ENCODE results near the gene CASD1.

Gene CASD1

GRCh38 chr7:94509264-94509886 lies at the start of gene CASD1:
CASD1 (plus strand) TSS chr7:94509809; CDS start chr7:94510085, 276 bp downstream.
- DNase-seq (ENCODE audit: low read depth in 2 of 2) = peak; percentile 35 to 43

DNA sequence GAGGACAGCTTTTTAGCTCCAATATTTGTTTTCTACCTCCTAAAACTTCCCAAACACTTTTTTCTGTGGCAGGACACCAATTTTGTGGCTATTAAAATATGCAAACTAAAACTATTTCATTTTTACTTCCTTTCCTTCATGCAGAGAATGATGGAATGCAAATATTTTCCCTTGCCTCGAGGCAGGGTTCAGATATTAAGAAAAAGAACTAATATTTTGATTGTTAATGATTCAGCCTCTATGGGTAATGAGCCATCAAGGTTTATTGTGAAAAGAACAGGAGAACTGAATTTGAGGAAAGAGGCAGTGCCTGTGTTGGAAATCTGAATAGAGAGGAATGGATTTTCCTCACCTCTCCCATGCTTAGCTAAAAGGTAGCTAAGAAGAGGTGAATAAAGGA lies 43.1 kb upstream of the CASD1 start:
- DNase-seq (ENCODE audit: low read depth in 2 of 2) = no peak

GRCh38 chr7:94471604-94472003 lies 38.0 kb upstream of the CASD1 start:
- DNase-seq (ENCODE audit: low read depth in 2 of 2) = no peak

- no peak for DNase-seq (ENCODE audit: low read depth in 2 of 2)
Measured at GRCh38 chr7:94472608-94473007, 37.0 kb upstream of the CASD1 start.

DNA sequence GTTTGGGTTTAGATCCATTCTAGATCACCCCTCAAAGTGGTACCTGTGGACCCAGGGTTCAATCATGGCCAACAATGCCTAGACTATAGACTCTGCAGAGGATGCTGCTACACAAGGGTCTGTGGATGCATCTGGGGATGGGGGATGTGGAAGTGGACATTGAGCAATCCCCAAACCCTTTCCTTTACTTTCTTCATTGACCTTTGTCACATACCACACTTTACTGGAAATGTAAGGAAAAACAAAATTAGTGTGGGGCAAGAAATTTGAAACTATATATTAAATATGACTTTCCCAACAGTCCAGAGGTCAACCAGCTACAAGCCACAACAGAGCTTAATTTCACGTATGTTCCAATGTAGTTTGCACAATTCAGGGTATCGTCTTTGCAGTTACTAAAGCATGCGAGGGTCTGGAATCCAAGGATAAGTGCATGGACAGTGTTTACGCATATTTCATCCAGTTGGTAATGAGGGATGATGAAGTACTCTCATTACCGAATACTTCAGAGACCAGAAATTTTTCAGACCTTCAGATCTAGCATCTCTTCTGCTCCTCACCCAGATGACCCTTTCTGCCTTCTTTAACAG lies 33.3 kb upstream of the CASD1 start:
- DNase-seq (ENCODE audit: low read depth in 2 of 2) = no peak

DNA sequence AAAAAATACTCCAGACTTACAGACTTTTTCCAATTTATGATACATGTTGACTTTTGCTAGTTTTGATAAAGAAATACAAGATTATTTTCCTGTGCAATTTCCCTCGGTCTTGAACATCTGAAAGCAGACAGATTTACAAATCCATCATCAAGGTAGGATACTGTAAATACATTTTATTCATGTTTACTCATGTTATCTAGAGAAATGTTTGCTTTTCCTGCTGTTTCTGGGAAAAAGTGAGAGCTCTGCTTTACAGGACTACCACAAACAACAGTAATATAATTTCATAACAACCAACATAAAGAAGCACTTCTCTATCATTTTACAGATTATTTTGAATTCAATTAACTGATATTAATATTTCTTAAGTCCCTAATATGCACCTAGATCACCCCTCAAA lies 31.7 kb upstream of the CASD1 start:
- no peak for DNase-seq (ENCODE audit: low read depth in 2 of 2)

DNA sequence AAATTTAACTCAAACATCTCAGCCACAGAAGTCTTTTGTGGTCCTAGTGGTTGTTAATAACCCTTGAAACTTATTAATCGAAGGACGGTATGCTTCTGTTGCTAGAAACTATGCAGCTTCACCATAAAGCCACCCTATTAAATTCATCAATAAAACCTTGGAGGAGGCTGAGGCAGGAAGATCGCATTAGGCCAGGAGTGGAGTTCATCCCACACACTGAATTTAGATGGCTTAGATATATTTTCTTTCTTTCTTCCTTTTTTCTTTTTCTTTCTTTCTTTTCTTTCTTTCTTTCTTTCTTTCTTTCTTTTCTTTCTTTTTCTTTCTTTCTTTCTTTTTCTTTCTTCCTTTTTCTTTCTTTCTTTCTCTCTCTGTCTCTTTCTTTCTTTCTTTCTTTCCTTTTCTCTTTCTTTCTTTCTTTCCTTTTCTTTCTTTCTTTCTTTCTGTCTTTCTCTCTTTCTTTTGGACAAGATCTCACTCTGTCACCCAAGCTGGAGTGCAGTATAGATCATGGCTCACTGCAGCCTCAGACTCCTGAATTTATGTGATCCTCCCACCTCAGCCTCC lies 30.9 kb upstream of the CASD1 start:
- no peak for DNase-seq (ENCODE audit: low read depth in 2 of 2)

DNA sequence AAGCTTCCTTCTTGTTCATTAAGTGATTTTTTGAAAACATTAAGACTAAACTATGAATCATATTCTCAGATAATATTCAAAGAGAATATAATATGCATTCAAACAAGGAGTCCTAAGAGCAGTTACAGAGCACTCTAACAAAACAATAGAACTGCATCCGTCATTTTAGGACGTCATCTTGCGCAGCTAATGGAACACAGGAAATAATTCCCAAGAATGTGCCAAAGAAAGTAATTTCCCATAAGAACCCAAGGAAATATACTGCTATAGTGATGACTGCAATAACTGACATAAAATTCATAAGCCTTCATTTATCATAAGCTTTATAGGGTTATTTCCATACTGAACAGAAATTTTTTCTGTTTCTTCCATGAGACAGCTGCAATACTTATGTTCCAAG lies 28.3 kb upstream of the CASD1 start:
- no peak for DNase-seq (ENCODE audit: low read depth in 2 of 2)

- no peak for DNase-seq (ENCODE audit: low read depth in 2 of 2)
Measured at GRCh38 chr7:94482796-94483195, 26.8 kb upstream of the CASD1 start.

GRCh38 chr7:94483843-94484242 lies 25.8 kb upstream of the CASD1 start:
- DNase-seq (ENCODE audit: low read depth in 2 of 2) = no peak

DNA sequence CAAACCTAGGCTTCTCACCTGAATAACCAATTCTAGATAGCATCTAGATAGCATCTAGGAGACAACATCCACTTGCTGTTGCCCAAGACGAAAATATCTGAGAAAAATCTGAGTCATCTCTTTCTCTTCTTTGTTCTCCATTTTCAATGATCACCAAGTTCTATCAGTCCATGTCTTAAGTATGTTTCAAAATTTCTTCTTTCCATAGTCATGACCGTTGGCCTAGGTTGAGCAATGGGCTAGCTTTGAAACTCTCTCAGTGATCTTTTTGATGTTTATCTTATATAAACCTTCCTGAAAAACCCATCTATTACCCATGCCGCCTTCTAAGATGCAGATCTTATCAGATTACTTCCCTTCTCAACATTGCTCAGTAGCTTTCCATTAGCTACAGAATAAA lies 23.4 kb upstream of the CASD1 start:
- no peak for DNase-seq (ENCODE audit: low read depth in 2 of 2)

DNA sequence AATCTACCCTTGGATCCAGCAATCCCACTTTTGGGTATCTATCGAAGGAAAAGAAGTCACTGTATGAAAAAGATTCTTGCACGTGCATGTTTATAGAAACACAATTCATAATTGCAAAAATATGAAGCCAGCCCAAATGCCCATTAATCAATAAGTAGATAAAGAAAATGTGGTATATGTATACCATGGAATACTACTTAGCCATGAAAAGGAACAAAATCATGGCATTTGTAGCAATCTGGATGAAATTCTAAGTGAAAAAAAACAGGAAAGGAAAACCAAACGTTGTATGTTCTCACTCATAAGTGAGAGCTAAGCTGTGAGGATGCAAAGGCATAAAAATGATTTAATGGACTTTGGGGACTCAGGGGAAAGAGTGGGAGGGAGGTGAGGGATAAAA lies 18.2 kb upstream of the CASD1 start:
- DNase-seq (ENCODE audit: low read depth in 2 of 2) = no peak

DNA sequence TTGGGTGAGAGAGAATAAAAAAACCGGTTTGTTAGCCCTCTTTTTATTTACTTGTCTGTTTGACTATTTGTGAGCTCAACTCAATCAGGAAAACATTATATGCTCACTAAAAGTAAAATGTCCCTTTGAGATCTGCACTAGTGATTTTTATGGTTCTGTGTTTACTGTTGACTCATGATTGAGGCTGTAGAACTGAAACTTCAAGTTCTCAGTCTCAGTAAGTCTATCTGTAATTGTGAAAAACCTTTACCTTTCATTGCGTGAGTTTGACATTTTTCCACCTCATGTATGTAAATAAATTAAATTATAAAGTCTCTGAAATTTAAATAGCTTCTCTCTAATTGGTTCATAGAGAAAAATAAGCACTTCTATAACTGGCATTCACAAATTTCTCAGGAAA lies 17.0 kb upstream of the CASD1 start:
- DNase-seq (ENCODE audit: low read depth in 2 of 2) = no peak

- DNase-seq (ENCODE audit: low read depth in 2 of 2) = no peak
Measured at GRCh38 chr7:94497874-94498670, 11.5 kb upstream of the CASD1 start.

DNA sequence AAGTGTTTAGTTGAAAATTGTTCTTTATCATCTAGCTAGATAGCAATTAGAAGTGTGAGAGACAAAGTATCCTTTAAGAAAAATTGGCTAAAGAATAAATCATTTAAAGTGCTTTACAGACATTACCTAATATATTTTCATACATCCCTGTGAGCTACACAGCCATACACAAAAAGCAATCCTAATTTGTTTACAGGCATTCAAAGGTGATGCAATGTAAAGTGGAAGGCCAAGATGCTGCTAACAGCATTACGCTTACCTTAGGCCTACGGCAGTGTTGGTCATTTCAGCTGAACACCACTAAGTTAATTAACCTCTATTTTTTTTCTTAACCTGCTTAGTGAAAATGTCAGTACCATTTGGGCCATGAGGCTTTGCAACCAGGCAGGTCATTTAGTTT lies 10.7 kb upstream of the CASD1 start:
- DNase-seq (ENCODE audit: low read depth in 2 of 2) = no peak

DNA sequence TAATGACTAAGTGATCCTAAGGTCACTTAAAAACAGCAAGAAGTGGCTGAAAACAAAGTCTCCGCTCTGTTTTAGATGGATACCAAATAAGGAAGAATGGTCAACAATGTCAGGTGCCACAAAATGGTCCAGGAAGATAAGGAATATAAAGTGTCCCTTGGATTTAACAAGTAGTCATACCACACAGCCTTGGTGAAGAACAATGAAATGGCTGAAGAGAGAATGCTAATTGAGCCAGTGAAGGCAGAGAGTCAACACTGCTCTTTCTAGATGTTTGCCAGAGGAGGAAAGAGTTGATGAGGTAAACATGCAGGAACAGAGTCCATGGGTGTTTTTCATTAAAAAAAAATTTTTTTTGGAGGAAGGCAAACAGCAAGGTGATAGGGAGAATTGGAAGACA lies 2.1 kb upstream of the CASD1 start:
- no peak for DNase-seq (ENCODE audit: low read depth in 2 of 2)

DNA sequence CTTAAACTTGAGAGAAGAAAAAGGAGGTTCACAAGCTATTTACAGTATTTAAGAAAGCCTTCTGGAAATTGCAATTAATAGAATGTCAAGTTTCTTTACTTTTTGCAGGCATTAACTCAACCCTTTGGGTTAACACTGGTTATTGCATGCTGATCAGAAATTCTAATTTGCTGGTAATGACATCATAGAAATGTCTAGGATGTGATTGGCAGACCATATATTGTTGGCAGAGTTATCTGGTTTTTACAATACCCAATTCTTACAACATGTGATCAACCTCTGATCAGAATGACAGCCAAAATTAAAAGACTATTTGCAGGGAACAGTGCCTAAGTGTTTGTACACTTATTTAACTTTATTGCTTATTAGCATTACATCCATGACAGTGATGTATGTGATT lies 1.6 kb upstream of the CASD1 start:
- DNase-seq (ENCODE audit: low read depth in 2 of 2) = no peak

- peak; percentile 40 to 58 for DNase-seq (ENCODE audit: low read depth in 2 of 2)
Measured at GRCh38 chr7:94509887-94510581, 425 bp downstream of the CASD1 start.

DNA sequence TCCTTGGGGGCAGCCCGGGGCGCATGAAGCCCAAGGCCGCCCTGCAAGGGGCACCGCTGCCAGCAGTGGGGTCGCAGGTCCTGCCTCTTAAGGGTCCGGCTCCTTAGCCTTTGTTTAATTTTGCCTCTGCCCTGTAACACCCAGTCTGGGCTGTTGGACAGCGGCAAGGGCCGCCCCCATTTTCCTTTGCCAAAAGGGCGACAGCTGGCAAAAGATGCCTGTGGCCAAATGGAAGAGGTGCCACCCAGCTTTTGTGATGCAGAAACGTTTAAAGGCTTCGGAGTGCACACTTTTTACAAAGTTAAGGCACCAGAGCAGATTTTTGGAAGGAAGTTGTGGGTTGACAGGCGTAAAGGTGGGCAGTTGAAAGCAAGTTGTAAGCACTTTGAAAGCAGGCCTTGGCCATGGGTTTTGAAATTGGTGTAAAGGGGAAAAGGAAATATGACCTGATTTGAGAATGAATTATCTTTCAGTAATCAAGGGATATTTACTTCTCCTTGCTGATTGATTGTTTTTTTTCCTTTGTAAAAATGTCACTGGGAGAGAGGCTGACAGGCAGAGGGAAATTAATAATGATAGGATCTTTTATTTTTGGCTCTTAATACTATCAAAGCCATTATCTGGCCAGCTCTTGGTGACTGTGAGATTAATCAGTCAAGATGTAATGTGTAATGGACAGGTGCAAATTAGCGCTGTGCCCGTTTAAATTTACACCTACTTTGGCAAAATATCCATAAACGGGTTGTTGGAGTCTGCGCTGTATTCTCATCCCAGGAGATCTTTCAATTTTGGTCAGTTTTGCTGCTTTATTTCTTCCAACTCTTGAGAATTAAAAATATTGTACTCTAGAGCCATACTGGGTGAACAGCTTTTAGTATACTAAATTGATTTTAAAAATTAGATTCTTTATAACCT lies 1.2 kb downstream of the CASD1 start:
- DNase-seq (ENCODE audit: low read depth in 2 of 2) = peak; percentile 9 to 16

GRCh38 chr7:94511718-94512117 lies 2.1 kb downstream of the CASD1 start:
- no peak for DNase-seq (ENCODE audit: low read depth in 2 of 2)

Measured in stimulated activated CD4-positive, alpha-beta T cell treated with anti-CD3 and anti-CD28 coated beads, Interleukin-4, amount 100 ng/mL, for 48 hours (primary cell).